HG02642 (cell line): Measurements from ENCODE around the gene ABCG4.
"Not testable (repeated sequence)": the region's sequence is repeated elsewhere in the genome, so short reads cannot be mapped to it uniquely, and the experiment has no call there.

Experiments used
- ATAC-seq: cut with Tn5 transposase; IDR thresholded peaks from one replicate; pipeline ENCODE4 v1.9.1; 2021; ENCODE audit warnings: mild to moderate bottlenecking; ENCODE audit not compliant: unreplicated experiment, poor library complexity

The ABCG4 gene

GRCh38 chr11:119115484-119116234 lies 33.2 kb upstream of the ABCG4 start:
- ATAC-seq: no peak

GRCh38 chr11:119116235-119116594 lies 32.6 kb upstream of the ABCG4 start:
- no peak for ATAC-seq

GRCh38 chr11:119116601-119117000 lies 32.3 kb upstream of the ABCG4 start:
- no peak for ATAC-seq

- ATAC-seq: no peak
Observed at GRCh38 chr11:119117004-119117706, 31.7 kb upstream of the ABCG4 start.

- no peak for ATAC-seq
Observed at GRCh38 chr11:119118227-119118626, 30.6 kb upstream of the ABCG4 start.

- ATAC-seq: no peak
Observed at GRCh38 chr11:119118946-119119345, 29.9 kb upstream of the ABCG4 start.

- ATAC-seq: no peak
Observed at GRCh38 chr11:119120639-119121007, 28.2 kb upstream of the ABCG4 start.

GRCh38 chr11:119121008-119121810 lies 27.6 kb upstream of the ABCG4 start, which contains the start of gene HINFP:
TSS of gene HINFP (plus strand) at chr11:119121580. CDS start at chr11:119126945, 5,365 bp downstream.
- ATAC-seq: peak; percentile 97

GRCh38 chr11:119121811-119122124 lies 27.1 kb upstream of the ABCG4 start:
- ATAC-seq: no peak

GRCh38 chr11:119125821-119126220 lies 23.0 kb upstream of the ABCG4 start:
- no peak for ATAC-seq

GRCh38 chr11:119126675-119127268 lies 22.1 kb upstream of the ABCG4 start:
- no peak for ATAC-seq

GRCh38 chr11:119130662-119131061 lies 18.2 kb upstream of the ABCG4 start:
- ATAC-seq: no peak

GRCh38 chr11:119134389-119134978 lies 14.4 kb upstream of the ABCG4 start:
- no peak for ATAC-seq

GRCh38 chr11:119139276-119139675 lies 9.6 kb upstream of the ABCG4 start:
- not testable (repeated sequence) for ATAC-seq

GRCh38 chr11:119144825-119145486 lies 3.9 kb upstream of the ABCG4 start:
- ATAC-seq: peak; percentile 59

- ATAC-seq: no peak
Observed at GRCh38 chr11:119145551-119145950, 3.3 kb upstream of the ABCG4 start.

- ATAC-seq: no peak
Observed at GRCh38 chr11:119147604-119148333, 1.1 kb upstream of the ABCG4 start.

- ATAC-seq: no peak
Observed at GRCh38 chr11:119148720-119149017, 183 bp upstream of the ABCG4 start.

- no peak for ATAC-seq
Observed at GRCh38 chr11:119149786-119150275, 979 bp downstream of the ABCG4 start.
